ENCODE results near the gene PIPOX.

DNA sequence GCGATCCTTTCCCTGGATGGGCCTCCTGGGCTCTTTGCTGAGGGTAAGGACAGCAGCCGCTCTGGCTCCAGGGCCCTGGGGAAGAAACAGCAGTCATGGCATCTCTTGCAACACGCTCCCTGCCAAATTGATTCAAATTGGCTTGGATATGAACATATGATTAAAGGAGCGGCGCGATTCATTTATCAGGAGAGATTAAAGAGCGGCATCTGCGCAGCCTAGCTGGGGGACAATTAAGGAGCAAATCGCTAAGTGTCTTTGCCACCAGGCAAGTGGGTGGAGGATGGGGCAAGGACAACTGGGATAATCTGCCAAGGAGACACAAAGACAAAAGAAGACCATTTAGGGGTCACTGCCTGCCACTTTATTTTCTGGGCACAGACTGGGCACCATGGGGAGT is 27.8 kb downstream of the PIPOX start:
- TF ChIP-seq, protein P1, sequence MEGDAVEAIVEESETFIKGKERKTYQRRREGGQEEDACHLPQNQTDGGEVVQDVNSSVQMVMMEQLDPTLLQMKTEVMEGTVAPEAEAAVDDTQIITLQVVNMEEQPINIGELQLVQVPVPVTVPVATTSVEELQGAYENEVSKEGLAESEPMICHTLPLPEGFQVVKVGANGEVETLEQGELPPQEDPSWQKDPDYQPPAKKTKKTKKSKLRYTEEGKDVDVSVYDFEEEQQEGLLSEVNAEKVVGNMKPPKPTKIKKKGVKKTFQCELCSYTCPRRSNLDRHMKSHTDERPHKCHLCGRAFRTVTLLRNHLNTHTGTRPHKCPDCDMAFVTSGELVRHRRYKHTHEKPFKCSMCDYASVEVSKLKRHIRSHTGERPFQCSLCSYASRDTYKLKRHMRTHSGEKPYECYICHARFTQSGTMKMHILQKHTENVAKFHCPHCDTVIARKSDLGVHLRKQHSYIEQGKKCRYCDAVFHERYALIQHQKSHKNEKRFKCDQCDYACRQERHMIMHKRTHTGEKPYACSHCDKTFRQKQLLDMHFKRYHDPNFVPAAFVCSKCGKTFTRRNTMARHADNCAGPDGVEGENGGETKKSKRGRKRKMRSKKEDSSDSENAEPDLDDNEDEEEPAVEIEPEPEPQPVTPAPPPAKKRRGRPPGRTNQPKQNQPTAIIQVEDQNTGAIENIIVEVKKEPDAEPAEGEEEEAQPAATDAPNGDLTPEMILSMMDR (IDR thresholded peaks at IDR 0.05) = no peak
- TF ChIP-seq POLR2A (IDR thresholded peaks at IDR 0.05) = no peak
